T1000 (cell line): ENCODE measurements around the gene CNNM1.
A peak's percentile ranks its signal among the peaks of the same experiment; 100 is the strongest.

Source experiments
- DNase-seq: peaks from one replicate; lab custom pipeline; 2025; ENCODE audit warnings: mixed read lengths; lab: John Stamatoyannopoulos, UW

The CNNM1 gene

GRCh38 chr10:99421233-99421739, 92.1 kb downstream of the CNNM1 start:
- no peak for DNase-seq

- no peak for DNase-seq
Measured at GRCh38 chr10:99422529-99423096, 93.5 kb downstream of the CNNM1 start.

GRCh38 chr10:99424656-99425055, 95.5 kb downstream of the CNNM1 start:
- no peak for DNase-seq

GRCh38 chr10:99425204-99425603, 96.0 kb downstream of the CNNM1 start:
- DNase-seq = no peak

GRCh38 chr10:99426689-99427088, 97.5 kb downstream of the CNNM1 start:
- DNase-seq = no peak

GRCh38 chr10:99427566-99428190, 98.5 kb downstream of the CNNM1 start:
- DNase-seq = no peak

- DNase-seq = no peak
Measured at GRCh38 chr10:99429517-99430095, 100.5 kb downstream of the CNNM1 start.

GRCh38 chr10:99430116-99430450, 100.9 kb downstream of the CNNM1 start:
- DNase-seq = no peak

GRCh38 chr10:99430451-99431189, 101.5 kb downstream of the CNNM1 start, which contains the start of gene GOT1:
TSS of gene GOT1 (minus strand) at chr10:99430624. CDS start at chr10:99430565, 59 bp downstream.
- DNase-seq = peak; percentile 95

GRCh38 chr10:99431190-99431760, 102.1 kb downstream of the CNNM1 start:
- DNase-seq = no peak

- DNase-seq = no peak
Measured at GRCh38 chr10:99432047-99432446, 102.9 kb downstream of the CNNM1 start.

GRCh38 chr10:99432881-99433280, 103.7 kb downstream of the CNNM1 start:
- DNase-seq = no peak

GRCh38 chr10:99433378-99434020, 104.3 kb downstream of the CNNM1 start:
- DNase-seq = no peak

- no peak for DNase-seq
Measured at GRCh38 chr10:99435986-99436638, 107.0 kb downstream of the CNNM1 start.

GRCh38 chr10:99438890-99439289, 109.7 kb downstream of the CNNM1 start:
- DNase-seq = no peak

- DNase-seq = no peak
Measured at GRCh38 chr10:99442394-99442793, 113.2 kb downstream of the CNNM1 start.

GRCh38 chr10:99443500-99443899, 114.3 kb downstream of the CNNM1 start:
- DNase-seq = no peak
